ENCODE measurements around the gene STAMBPL1.

Gene STAMBPL1

DNA sequence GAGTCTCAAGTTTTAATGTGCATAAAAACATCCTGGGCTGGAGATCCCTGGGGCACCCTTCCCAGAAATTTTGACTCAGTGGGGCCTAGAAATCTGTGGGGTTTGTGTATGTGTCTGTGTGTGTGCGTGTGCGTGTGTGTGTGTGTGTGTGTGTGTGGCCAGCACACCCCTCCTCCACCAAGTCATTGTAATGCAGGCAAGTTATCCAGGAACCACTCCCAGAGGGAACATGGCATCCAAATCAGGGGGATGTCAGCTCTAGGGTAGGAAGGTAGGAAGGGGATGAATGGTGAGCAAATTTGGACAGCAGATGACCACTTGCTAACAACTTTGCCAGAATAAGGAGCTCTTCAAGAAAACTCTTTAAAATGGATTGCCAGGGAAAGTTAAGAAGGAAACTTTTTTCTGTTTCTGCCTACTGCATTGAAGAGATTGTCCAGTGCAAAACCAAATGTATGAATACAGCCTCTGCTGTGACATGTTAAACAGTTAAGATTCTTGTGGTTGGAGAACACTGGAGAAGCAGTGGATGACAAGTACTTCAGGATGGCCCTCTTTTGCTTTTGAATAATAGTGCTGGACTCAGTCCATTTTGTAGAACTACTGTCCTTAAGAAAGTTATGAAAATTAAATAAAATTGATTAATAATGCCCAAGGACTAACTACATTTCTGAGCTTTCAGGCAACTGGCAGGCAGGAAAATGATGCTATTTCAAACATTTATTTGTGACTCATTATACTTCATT is 12.3 kb downstream of the STAMBPL1 start:
- DNase-seq (ENCODE audit: low read depth in 2 of 2), result no peak

DNA sequence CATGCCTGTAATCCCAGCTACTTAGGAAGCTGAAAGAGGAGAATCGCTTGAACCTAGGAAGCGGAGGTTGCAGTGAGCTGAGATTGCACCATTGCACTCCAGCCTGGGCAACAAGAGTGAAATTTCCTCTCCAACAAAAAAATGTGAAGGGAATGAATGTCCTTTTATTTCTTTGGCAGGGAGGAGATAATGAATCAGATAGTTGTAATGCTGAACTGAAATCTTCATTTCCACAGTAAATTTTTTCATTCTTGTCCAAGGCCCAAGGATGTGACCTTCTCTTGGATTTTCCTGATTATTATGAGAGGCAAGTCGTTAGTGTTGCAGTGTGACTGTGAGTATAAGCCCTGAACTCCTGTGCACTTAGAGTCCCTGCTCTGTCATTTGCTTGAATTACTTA is 13.6 kb downstream of the STAMBPL1 start:
- no peak for DNase-seq (ENCODE audit: low read depth in 2 of 2)

DNA sequence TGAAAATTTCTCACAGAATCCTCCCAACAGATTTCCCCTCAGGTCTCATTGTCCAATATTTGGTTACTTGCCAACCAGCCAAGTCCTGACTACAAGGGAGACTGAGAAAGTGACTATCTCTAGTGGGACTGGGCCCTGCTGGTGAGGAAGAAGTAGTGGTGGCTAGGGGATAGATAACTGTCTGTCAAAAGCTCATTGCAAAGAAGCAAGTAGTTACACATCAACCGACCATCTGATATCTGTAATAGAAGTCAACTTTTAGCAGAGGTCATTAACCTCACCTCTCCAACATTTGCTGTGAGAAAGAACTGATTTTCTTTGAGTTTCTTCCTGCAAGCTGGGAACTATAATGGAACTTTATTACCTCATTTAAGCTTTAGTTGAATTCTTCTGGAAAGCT is 15.2 kb downstream of the STAMBPL1 start:
- no peak for DNase-seq (ENCODE audit: low read depth in 2 of 2)

DNA sequence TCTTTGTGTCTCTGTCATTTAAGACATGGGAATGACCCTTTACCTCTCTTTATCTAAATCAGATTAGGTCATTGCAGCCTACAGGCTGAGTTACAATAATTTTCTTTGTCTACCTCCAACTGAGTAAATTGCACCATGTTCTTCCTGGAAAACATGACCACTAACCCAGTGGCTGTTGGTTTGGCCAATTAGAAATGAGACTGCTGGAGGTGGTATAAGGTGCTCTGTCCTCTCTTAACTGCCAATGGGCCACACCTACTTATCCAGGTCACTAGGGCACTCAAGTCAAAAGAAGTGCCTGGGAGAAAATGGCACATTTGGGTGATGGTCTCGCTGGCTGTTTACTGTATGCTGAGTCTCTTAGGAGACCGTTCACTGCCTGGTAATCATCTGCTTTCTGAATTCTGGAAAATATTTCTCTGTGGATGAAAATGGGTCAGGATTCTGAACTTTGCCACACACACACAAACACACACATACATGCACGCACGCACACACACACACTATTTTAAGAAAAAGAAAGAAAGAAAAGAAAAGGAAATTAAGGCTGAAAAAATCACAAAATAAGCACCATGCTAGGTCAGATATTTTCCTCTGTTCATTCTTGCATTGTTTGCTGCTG is 16.4 kb downstream of the STAMBPL1 start:
- DNase-seq (ENCODE audit: low read depth in 2 of 2), result no peak

DNA sequence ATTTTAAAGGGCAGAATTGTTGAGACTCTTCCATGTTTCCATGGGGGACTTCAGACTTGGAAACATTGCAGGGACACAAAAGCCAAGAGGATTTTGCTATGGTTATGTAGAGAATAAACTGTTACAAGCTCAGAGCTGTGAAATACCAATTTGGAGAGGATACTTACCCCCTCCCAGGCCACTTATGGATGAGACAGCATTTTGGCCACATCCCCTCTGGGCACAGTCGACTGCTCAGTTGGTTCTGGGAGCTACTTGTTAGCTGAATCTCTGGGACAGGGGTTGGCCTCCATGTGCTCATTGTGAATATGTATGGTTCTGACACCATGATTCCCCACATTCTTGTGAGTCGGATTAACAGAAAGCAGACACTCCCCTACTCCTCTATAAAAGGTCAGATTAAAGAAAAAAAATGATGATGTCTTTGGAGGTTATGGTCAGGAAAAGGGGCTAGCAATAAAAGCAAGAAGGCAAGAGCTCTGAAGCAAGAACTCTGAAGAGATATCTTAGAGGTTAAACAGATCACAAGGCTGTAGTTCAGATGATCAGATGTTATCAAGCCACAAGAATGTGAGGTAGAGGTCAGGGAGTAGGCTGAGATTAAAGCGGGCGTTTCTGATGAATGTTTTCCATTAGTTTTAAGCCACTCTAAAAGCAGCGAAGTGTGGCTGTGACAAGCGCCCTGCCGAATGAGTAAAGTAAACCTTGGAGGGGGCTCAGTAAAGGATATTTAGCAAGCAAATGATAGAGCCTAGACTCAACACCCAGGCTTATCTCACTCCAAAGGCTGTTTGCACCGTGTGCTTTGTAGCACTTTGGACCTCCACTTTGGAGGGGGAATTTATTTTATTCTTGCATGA is 17.2 kb downstream of the STAMBPL1 start:
- DNase-seq (ENCODE audit: low read depth in 2 of 2), result peak in 1 of 2 donors; percentile 22

DNA sequence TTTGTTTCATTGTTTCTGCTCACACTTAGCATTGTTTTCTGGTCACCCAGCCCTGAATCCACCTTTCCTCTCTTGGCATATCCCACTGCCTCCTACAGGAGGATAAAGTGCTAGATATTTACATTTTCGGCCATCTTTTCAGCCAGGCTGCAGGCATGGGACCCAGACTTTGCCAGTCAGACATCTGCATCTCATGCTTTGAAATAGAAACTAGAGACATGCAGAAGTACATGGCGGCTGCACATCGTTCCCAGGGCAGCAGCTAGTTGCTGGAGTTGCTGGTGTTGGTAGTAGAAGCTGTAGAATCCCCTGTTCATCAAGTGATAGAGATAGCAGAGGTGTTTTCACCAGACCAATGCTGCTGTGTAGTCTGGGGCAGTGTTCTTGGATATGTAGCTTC is 18.7 kb downstream of the STAMBPL1 start:
- no peak for DNase-seq (ENCODE audit: low read depth in 2 of 2)

DNA sequence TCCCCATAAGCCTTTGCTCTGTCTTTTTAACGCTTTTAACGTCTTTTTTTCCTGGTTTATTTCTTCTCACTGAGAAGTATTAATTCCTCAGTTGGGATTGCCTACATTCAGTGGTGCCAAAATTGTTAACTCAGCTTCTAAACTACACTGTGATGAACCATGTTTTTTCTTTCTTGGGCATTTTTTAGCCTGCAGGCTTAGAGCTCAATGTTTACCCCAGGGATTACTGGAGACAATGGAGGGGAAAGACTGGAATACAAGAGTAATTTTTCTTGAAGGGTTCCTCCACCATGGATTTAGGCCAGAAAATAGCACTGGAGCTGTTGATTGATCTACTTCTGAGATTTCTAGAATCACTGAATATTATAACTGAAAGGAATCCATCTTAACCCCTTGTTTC is 19.8 kb downstream of the STAMBPL1 start:
- DNase-seq (ENCODE audit: low read depth in 2 of 2), result no peak

DNA sequence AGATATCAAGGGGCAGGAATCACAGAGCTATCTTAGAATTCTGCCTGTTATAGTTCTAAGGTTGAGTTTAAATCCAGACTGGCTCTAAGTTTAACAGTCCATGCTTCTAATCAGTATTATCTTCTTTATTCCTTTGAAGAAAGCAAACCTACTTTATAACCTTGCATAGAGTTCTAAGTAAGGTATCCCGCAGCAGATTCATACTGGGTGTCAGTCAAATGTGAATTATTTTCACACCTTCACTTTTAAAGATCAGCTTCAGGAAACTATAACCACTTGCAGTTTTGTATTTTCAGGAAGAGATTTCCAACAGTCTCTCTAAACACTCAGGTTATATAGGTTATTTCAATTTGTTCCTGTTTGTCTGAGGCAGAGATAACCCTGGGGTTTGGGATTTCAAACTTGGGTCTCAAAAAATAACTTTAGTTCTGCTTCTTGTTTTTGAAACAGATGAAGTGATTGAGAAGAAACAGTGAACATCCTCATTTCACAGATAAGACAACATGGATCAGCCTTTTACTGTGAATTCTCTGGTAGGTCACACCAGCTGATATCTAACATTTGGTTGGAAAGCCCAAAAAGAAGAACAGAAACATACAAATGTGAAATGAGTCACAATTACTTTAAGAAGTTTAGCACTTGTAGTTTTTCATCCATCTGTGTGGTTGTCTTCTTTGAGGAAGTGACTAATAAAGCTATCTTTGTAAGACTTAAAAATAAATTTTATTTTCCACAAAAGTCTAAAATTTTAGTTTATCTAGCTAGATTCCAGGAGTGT is 21.4 kb downstream of the STAMBPL1 start:
- no peak for DNase-seq (ENCODE audit: low read depth in 2 of 2)

DNA sequence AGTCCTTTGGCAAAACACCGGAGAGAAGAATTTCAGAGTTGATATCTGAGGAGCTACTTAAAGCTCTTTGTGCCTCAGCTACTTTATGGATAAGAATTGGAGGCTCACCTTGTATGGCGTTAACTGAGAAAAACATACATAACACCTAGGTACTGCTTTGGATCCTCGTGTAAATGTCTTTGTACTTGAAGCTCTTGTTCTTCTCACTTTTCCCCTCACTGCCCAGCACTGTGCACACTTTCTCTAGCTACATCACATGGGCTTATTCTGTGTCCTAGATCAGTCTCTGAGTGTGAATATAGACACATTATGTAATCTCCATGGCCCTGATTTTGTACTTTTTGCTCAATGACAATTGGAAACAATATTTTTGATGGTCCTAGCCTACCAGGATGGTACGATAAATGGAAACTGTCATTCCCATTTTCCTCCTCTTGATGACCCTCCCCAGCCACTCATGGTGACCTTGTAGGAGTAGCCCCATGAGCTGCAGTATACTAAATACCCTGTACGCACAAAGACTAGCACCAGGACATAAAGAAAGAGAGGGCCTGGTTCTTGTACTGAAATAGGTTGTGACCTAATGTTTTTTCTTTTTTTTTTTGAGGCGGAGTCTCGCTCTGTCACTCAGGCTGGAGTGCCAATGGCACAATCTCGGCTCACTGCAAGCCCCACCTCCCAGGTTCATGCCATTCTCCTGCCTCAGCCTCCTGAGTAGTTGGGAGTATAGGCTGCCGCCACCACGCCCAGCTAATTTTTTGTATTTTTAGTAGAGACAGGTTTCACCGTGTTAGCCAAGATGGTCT is 22.1 kb downstream of the STAMBPL1 start:
- DNase-seq (ENCODE audit: low read depth in 2 of 2), result no peak

DNA sequence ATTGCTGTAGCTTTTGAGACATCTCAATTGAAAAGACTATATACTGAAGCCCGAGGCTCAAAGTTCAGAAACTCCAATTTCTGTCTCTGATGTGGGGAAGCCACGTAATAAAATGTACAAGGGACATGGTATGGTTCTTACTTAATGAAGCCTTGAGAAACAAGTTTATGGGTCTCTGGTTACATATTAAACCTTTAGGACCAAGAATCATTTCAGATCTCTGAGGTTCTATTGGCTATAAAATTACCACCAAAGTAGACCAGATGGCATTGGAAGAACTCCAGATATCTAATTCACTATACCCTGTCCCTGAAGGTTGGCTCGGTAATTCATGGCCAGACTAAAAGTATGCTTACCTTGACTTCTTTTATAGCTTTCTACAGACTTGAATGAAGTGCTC is 23.7 kb downstream of the STAMBPL1 start:
- DNase-seq (ENCODE audit: low read depth in 2 of 2), result no peak

DNA sequence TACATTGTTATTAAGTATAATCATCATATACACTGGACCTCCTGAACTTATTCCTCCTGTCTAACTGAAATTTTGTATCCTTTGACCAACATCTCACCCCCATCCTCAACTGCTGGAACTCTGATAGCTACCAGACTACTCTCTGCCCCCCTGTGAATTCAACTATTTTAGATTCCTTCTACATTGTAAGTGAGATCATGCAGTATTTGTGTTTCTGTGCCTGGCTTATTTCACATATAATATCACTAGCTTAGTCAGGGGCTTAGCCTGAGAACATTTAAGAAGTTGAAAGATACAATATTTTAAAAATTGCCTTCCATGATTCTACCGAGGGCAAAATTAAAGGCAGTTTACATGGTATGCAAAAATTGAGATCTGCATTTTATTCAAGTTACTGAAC is 26.9 kb downstream of the STAMBPL1 start:
- DNase-seq (ENCODE audit: low read depth in 2 of 2), result no peak

DNA sequence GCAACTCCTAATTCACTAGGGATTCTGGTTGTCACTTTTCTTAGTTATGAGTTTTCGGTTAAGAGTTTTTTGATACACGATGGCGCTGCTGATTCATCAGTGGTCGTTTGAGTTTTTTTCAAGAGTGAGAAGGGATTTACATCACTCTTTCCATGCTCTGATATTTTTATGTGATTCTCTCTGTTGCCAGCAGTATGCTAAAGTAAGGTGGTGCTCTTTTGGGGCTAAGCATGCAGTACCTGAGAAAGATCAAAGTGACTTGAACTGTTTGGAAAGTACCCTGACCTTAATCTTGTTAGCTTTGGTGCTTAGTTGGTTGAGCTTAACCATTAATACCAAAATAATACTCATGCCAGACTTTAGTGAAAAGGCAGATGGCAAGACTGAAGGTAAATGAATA is 28.1 kb downstream of the STAMBPL1 start:
- no peak for DNase-seq (ENCODE audit: low read depth in 2 of 2)

DNA sequence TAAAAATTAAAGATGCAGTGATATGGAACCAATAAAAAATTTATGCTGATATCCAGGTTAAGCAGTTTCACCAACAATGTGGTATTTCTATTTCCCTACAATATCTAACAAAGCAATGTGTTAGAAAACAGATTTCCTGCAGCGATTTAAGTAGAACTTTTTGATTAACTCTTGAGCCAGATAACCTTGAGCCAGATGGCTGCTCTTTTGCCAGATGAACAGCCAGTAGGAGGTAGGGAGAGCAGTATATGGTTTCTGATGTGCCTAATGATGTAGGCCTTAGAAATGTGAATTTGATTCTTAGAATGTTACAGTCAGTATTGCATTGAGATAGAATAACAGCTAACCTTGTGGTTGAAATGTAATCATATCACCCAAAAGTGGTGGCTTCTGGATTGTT is 31.1 kb downstream of the STAMBPL1 start:
- no peak for DNase-seq (ENCODE audit: low read depth in 2 of 2)

DNA sequence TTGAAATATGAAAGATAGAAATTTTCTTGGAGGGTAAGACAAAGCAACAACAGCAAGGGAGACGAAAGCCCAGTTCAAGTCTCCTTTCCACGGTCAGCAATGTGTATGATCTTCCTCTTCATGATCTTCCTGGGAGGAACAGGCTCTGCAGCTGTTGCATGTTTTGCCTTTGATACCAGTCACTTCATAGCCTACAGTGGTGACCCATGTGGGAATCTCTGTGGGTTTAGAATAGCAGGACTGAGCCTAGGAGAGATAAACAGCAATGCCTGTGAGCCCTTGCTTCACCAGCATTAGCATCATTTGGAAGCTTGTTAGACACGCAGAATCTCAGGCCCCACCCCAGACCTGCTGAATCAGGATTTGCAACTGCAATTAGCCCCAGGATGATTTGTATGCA is 31.8 kb downstream of the STAMBPL1 start:
- no peak for DNase-seq (ENCODE audit: low read depth in 2 of 2)

DNA sequence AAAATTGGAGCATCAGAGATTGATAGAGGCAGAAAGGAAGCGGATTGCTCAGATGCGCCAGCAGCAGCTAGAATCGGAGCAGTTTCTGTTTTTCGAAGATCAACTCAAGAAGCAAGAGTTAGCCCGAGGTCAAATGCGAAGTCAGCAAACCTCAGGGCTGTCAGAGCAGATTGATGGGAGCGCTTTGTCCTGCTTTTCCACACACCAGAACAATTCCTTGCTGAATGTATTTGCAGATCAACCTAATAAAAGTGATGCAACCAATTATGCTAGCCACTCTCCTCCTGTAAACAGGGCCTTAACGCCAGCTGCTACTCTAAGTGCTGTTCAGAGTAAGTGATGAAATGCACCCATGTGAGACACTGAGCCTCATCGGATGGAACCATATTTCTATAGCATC is 33.1 kb downstream of the STAMBPL1 start:
- DNase-seq (ENCODE audit: low read depth in 2 of 2), result no peak

DNA sequence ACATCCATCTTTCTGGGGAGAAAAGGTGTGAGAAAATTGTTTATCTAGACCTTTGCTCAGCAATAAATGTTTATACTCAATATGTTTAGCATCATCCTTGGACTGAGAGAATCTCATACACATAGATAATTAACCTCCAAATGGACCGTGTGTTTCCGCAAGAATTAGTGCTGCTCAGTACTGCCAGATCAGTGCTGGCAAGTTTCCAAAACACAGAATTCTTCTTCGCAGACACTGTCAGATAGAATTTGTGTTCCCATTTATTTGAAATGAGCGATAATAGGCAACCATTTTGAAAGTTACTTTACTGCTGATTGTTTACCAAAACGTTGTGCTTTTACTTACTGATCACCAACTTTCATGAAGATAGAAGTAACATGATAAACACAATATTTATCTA is 33.7 kb downstream of the STAMBPL1 start:
- no peak for DNase-seq (ENCODE audit: low read depth in 2 of 2)

DNA sequence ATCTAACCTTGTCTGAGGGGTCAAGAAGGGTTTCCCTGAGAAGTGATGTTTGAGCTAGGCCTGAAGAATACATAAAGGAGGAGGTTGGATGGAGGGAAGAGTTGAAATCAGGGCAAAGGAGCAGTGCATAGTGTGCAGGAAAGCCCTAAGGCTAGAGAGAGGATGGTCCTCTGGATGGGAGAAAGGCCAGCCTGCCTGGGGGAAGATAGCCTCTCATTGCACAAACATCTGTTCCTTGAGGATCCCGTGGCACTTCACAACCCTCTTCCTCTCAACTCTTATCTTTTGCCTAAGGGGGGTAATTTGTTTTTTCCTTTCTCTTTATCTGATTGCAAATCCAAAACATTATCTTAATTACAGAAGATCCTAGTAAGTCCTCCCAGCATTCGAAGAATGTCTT is 35.7 kb downstream of the STAMBPL1 start:
- DNase-seq (ENCODE audit: low read depth in 2 of 2), result no peak

DNA sequence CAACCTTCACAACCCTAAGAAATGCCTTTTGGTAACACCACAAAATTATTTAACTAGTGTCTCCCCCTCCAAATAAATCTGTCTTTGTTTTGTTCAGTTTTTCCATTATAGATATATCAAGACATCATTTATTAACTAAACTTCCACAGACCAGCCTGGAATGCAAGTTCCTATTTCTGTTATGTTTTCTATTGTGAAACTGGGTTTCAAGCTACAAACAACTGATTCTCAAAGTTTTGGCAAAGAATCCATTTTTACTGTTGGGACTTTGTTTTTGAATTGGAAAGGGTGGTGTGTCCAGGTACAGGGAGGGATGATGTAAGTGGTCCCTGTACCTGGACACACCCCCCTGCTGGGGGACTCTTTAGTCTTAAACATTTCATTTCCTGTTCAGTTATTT is 36.2 kb downstream of the STAMBPL1 start:
- no peak for DNase-seq (ENCODE audit: low read depth in 2 of 2)

DNA sequence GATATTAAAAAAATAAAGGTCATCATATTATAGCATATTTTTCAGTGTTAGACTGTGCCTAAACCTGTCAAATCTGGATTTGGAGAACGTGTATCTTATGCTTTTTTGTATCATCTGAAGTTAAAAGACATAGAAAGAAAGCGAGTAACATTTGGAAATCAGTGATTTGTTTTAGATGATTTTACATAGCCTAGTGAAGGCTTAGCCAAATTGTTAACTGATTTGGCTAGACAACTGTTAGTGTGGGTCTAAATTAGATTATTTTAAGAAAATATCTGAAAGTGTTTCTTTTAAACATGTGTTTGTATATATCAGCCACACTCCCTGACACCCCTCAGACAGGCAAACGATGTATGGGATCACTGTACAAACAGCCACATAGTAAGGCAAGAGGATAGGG is 36.9 kb downstream of the STAMBPL1 start:
- DNase-seq (ENCODE audit: low read depth in 2 of 2), result no peak

DNA sequence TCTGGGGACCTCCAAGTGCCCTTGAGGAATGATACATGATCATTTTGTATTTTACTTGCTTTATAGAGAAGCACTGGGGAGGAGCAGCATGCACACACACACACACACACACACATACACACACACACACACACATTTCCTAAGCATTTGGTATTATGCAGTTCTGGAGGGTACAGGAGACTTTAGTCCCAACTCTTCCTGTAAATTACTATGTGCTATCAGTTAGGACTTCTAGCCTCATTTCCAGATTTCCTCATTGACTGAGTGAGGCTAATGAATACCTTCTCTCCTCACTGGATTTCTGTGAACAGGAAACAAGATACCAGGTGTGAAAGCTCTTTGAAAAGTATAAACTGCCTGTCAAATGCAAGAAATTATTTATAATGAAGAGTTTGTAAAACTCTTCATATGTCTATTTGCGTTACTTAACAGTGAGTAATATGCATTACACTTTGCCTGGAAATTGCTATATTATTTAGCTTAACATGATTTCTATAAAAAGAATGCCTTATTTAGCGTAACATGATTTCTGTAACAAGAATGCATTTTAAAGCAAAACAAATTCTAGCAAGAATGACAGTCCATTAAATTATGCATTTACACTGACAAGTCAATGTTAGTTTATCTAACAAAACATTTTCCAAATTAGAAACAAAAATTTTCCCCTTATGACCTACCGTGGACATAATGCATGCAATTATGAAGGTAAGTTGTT is 38.3 kb downstream of the STAMBPL1 start:
- DNase-seq (ENCODE audit: low read depth in 2 of 2), result no peak

DNA sequence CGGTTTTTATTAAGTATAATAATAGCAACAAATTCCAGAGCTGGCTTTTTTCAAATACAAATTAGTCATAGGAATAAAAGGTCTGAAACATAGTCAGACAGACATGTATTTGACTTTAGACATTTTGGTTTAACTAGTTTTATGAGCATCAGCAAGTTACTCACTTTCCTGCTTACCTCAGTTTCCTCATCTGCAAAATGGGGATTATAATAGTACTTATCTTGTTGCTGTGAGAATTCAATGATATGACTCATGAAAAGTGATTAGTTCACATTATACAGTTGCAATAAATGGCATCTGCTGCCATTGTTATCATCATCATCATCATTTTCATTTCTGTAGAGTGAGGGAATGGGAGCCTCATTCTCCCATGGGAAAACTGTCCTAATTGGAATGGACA is 39.0 kb downstream of the STAMBPL1 start:
- DNase-seq (ENCODE audit: low read depth in 2 of 2), result no peak

All from activated CD4-positive, alpha-beta T cell treated with anti-CD3 and anti-CD28 coated beads for 24 hours (primary cell).